ENCODE measurements around the gene CIP2A. TPM values are rescaled to one million over a fixed set of nuclear protein-coding genes. Genes with fewer than 3 reads are reported as not detected.
A peak's percentile ranks its signal among the peaks of the same experiment; 100 is the strongest.

CIP2A gene
- total RNA-seq, 1 donor from 2014 or later, result 66.5 TPM

DNA sequence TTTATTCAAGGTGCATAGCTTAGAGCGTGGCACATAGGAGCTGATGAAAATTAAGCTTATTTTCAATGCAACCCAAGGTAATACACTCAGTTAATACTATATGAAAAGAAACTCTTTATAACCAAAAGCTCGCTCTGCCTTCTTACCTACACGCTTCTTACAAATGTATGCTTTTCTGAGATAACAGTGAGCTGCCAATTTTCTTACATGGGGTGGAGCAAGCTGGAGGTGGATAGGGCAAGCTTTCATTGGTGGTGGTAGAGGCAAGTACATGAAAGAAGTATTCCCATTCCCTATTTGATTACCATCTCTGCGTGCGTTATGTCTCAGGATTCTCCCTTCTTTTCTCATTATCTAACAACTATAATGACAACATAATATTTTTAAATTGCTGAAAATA lies 9.1 kb upstream of the CIP2A start:
- H3K27me3 Mint-ChIP-seq (ENCODE audit: insufficient read depth, low read depth), result no peaks in the 10 kb centered on the region
- no peak overlapping the region for H3K4me3 Mint-ChIP-seq

GRCh38 chr3:108595321-108595720 lies 6.1 kb upstream of the CIP2A start:
- Histone ChIP-seq H2AFZ (replicated peaks) (no peak overlapping the region), H3K4me2 (no peak overlapping the region), H3K4me3 (no peak overlapping the region), H3K36me3 (no peaks in the 10 kb centered on the region), H3F3A (ENCODE audit: low read depth) (no peaks in the 10 kb centered on the region), H3K27ac (no peak overlapping the region), H3K79me2 (ENCODE audit: low read depth) (peaks cover 95% of the 10 kb centered on the region), H4K20me1 (ENCODE audit: low read depth) (no peaks in the 10 kb centered on the region), H3K4me1 (peaks cover 9% of the 10 kb centered on the region), H3K9ac (no peak overlapping the region), H3K9me3 (ENCODE audit: low read depth) (no peaks in the 10 kb centered on the region), H3K27me3 (no peaks in the 10 kb centered on the region)
- TF ChIP-seq EZH2 (IDR thresholded peaks at IDR 0.05), result no peak
- TF ChIP-seq, protein P1, sequence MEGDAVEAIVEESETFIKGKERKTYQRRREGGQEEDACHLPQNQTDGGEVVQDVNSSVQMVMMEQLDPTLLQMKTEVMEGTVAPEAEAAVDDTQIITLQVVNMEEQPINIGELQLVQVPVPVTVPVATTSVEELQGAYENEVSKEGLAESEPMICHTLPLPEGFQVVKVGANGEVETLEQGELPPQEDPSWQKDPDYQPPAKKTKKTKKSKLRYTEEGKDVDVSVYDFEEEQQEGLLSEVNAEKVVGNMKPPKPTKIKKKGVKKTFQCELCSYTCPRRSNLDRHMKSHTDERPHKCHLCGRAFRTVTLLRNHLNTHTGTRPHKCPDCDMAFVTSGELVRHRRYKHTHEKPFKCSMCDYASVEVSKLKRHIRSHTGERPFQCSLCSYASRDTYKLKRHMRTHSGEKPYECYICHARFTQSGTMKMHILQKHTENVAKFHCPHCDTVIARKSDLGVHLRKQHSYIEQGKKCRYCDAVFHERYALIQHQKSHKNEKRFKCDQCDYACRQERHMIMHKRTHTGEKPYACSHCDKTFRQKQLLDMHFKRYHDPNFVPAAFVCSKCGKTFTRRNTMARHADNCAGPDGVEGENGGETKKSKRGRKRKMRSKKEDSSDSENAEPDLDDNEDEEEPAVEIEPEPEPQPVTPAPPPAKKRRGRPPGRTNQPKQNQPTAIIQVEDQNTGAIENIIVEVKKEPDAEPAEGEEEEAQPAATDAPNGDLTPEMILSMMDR (IDR thresholded peaks at IDR 0.05), result no peak
- TF ChIP-seq EZH2phosphoT487 (IDR thresholded peaks at IDR 0.05), result no peak
- no peaks in the 10 kb centered on the region for H3K27me3 Mint-ChIP-seq (ENCODE audit: insufficient read depth, low read depth)
- peaks cover 16% of the 10 kb centered on the region for H3K4me1 Mint-ChIP-seq
- no peak overlapping the region for H3K4me3 Mint-ChIP-seq
- no peak for DNase-seq (ENCODE audit: low spot score)
- H3K9me3 Mint-ChIP-seq, result no peaks in the 10 kb centered on the region
- no peak overlapping the region for H3K27ac Mint-ChIP-seq
- peaks cover 3% of the 10 kb centered on the region for H3K36me3 Mint-ChIP-seq

More for the DNA sequence above, 9.1 kb upstream of the CIP2A start:
- no peaks in the 10 kb centered on the region for H3K36me3 ChIP-seq
- H3K9me3 ChIP-seq (ENCODE audit: low read depth), result no peaks in the 10 kb centered on the region
- H3K79me2 ChIP-seq (ENCODE audit: low read depth), result peaks cover 85% of the 10 kb centered on the region
- H4K20me1 ChIP-seq (ENCODE audit: low read depth), result peaks cover 6% of the 10 kb centered on the region
- no peak overlapping the region for H3K27ac ChIP-seq
- Mint-ChIP-seq H3K27ac (no peak overlapping the region), H3K9me3 (peaks cover 5% of the 10 kb centered on the region), H3K36me3 (peaks cover 13% of the 10 kb centered on the region), H3K4me1 (peaks cover 13% of the 10 kb centered on the region)
- H3F3A ChIP-seq (ENCODE audit: low read depth), result peaks cover 13% of the 10 kb centered on the region
- no peak overlapping the region for H3K9ac ChIP-seq
- no peak overlapping the region for H2AFZ ChIP-seq (replicated peaks)
- H3K27me3 ChIP-seq, result no peaks in the 10 kb centered on the region
- no peak for TF ChIP-seq EZH2phosphoT487 (IDR thresholded peaks at IDR 0.05)
- TF ChIP-seq, protein P1 (IDR thresholded peaks at IDR 0.05), result no peak
- H3K4me3 ChIP-seq, result no peak overlapping the region
- no peak for DNase-seq (ENCODE audit: low spot score)
- peaks cover 17% of the 10 kb centered on the region for H3K4me1 ChIP-seq
- H3K4me2 ChIP-seq, result no peak overlapping the region

DNA sequence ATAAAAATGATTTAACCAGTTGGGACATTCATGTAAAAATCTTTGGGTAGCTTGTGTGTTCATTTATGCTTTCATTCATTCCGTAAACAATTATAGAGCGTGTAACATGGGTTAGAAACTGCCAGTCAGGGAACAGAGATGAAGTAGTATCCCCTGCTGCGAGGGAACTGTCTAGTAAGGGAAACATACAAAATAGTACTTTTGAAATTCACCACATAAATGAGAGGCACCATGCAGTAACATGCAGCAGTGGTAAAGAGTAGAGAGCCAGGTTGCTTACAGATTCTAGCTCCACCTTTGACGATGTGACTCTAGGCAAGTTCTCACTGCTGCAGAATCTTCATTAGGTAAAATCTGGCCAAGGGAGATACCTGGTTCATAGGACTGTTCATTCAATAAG lies 1.2 kb upstream of the CIP2A start:
- H3K79me2 ChIP-seq (ENCODE audit: low read depth), result peaks cover 90% of the 10 kb centered on the region
- peak overlapping the region; percentile 23 for H3K27ac Mint-ChIP-seq
- DNase-seq (ENCODE audit: low spot score), result peak; percentile 6
- H3K9me3 ChIP-seq (ENCODE audit: low read depth), result no peaks in the 10 kb centered on the region
- H3K4me3 Mint-ChIP-seq, result peak overlapping the region; percentile 99
- H3K27me3 ChIP-seq, result no peaks in the 10 kb centered on the region
- no peak overlapping the region for H2AFZ ChIP-seq (replicated peaks)
- no peaks in the 10 kb centered on the region for H3K9me3 Mint-ChIP-seq
- H3K4me1 Mint-ChIP-seq, result peaks cover 38% of the 10 kb centered on the region
- peaks cover 23% of the 10 kb centered on the region for H3F3A ChIP-seq (ENCODE audit: low read depth)
- peaks cover 7% of the 10 kb centered on the region for H4K20me1 ChIP-seq (ENCODE audit: low read depth)
- H3K4me3 ChIP-seq, result peak overlapping the region; percentile 87
- no peaks in the 10 kb centered on the region for H3K36me3 ChIP-seq
- H3K4me1 ChIP-seq, result peaks cover 32% of the 10 kb centered on the region
- H3K36me3 Mint-ChIP-seq, result no peaks in the 10 kb centered on the region
- peak overlapping the region; percentile 80 for H3K4me2 ChIP-seq
- no peak overlapping the region for H3K27ac ChIP-seq
- H3K9ac ChIP-seq, result peak overlapping the region; percentile 97
- TF ChIP-seq EZH2 (IDR thresholded peaks at IDR 0.05) (no peak), EZH2phosphoT487 (IDR thresholded peaks at IDR 0.05) (no peak)
- H3K27me3 Mint-ChIP-seq (ENCODE audit: insufficient read depth, low read depth), result peaks cover 6% of the 10 kb centered on the region

- Histone ChIP-seq H2AFZ (replicated peaks) (peak overlapping the region; percentile 87), H3K4me2 (peak overlapping the region; percentile 80), H3K79me2 (ENCODE audit: low read depth) (peaks cover 90% of the 10 kb centered on the region), H3K9ac (peak overlapping the region; percentile 97), H3K4me1 (peaks cover 37% of the 10 kb centered on the region), H4K20me1 (ENCODE audit: low read depth) (peaks cover 7% of the 10 kb centered on the region), H3K4me3 (peak overlapping the region; percentile 87), H3K27ac (peak overlapping the region; percentile 97), H3K36me3 (no peaks in the 10 kb centered on the region), H3F3A (ENCODE audit: low read depth) (peaks cover 23% of the 10 kb centered on the region), H3K27me3 (no peaks in the 10 kb centered on the region), H3K9me3 (ENCODE audit: low read depth) (no peaks in the 10 kb centered on the region)
- Mint-ChIP-seq H3K4me1 (peaks cover 43% of the 10 kb centered on the region), H3K27me3 (ENCODE audit: insufficient read depth, low read depth) (peaks cover 6% of the 10 kb centered on the region), H3K9me3 (no peaks in the 10 kb centered on the region), H3K27ac (peak overlapping the region; percentile 99), H3K36me3 (peaks cover 4% of the 10 kb centered on the region), H3K4me3 (peak overlapping the region; percentile 99)
- no peak for DNase-seq (ENCODE audit: low spot score)
- TF ChIP-seq EZH2 (IDR thresholded peaks at IDR 0.05) (no peak), EZH2phosphoT487 (IDR thresholded peaks at IDR 0.05) (no peak)
- TF ChIP-seq, protein P1 (IDR thresholded peaks at IDR 0.05), result no peak
These were observed 723 bp upstream of the CIP2A start for GRCh38 chr3:108589998-108590323.
